ENCODE results near the gene KRTAP6-3.

DNA sequence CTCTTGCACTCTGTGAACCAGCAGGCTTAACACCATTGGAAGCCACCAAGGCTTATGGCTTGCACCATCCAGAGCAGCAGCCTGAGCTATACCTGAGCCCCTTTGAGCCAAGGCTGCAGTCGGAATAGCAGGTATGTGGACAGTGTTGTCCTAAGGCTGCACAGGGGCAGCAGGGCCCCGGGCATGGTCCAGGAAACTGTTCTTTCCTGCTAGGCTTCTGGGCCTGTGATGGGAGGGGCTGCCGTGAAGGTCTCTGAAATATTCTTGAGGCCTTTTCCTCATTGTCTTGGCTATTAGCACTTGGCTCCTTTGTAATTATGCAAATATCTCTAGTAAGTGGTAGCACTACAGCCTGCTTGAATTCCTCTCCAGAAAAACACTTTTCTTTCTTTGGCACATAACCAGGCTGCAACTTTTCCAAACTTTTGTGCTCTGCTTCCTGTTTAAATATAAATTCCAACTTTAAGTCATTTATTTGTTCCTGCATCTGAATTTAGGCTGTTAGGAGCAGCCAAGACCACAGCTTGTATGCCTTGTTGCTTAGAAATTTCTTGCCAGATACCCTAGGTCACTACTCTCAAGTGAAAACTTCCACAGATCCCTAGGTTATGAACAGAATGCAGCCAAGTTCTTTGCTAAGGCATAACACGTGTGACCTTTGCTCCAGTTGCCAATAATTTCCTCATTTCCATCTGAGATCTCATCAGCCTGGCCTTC, 33.4 kb downstream of the KRTAP6-3 start:
- TF ChIP-seq POLR2A (IDR thresholded peaks at IDR 0.05): no peak
- TF ChIP-seq, protein P1, sequence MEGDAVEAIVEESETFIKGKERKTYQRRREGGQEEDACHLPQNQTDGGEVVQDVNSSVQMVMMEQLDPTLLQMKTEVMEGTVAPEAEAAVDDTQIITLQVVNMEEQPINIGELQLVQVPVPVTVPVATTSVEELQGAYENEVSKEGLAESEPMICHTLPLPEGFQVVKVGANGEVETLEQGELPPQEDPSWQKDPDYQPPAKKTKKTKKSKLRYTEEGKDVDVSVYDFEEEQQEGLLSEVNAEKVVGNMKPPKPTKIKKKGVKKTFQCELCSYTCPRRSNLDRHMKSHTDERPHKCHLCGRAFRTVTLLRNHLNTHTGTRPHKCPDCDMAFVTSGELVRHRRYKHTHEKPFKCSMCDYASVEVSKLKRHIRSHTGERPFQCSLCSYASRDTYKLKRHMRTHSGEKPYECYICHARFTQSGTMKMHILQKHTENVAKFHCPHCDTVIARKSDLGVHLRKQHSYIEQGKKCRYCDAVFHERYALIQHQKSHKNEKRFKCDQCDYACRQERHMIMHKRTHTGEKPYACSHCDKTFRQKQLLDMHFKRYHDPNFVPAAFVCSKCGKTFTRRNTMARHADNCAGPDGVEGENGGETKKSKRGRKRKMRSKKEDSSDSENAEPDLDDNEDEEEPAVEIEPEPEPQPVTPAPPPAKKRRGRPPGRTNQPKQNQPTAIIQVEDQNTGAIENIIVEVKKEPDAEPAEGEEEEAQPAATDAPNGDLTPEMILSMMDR (IDR thresholded peaks at IDR 0.05): no peak
